GM23338 (cell line): ENCODE data around the gene GALNT6. TPM values are rescaled to one million over a fixed set of nuclear protein-coding genes. Genes with fewer than 3 reads are reported as not detected.

Source experiments
- ATAC-seq: fragments of 200-7000 bp; cut with Tn5 transposase; 3 replicates; pipeline ENCODE4 v1.9.1; 2020
- DNase-seq: peaks from one replicate; pipeline ENCODE4 v3.0.0-alpha.2; 2015; ENCODE audit warnings: low spot score
- H2AFZ ChIP-seq: fragments of 200-600 bp; sonication (generic); 2 replicates; pipeline ENCODE4 v1.8.0; 2016; ENCODE audit warnings: antibody characterized with exemption, mild to moderate bottlenecking, moderate library complexity
- H3F3A ChIP-seq: fragments of 200-600 bp; sonication (generic); replicated peaks from 2 replicates; pipeline ENCODE4 v1.8.0; 2017; ENCODE audit warnings: antibody characterized with exemption, mixed run types, low read depth
- H3K27ac ChIP-seq: fragments of 200-600 bp; sonication (generic); 2 replicates; pipeline ENCODE4 v1.6.1; 2016; ENCODE audit warnings: low read depth
- H3K27me3 ChIP-seq: fragments of 200-600 bp; sonication (generic); 2 replicates; pipeline ENCODE4 v1.8.0; 2016; ENCODE audit warnings: mild to moderate bottlenecking, mixed run types, moderate library complexity; ENCODE audit not compliant: insufficient read depth
- H3K36me3 ChIP-seq: fragments of 200-600 bp; sonication (generic); 2 replicates; pipeline ENCODE4 v1.8.0; 2016; ENCODE audit warnings: mild to moderate bottlenecking; ENCODE audit not compliant: insufficient read depth
- H3K4me1 ChIP-seq: fragments of 200-600 bp; sonication (generic); 2 replicates; pipeline ENCODE4 v1.8.0; 2016; ENCODE audit warnings: mild to moderate bottlenecking, moderate library complexity; ENCODE audit not compliant: insufficient read depth
- H3K4me2 ChIP-seq: fragments of 200-600 bp; sonication (generic); 2 replicates; pipeline ENCODE4 v1.7.1; 2017; ENCODE audit warnings: mixed run types
- H3K4me3 ChIP-seq: fragments of 200-600 bp; sonication (generic); 2 replicates; pipeline ENCODE4 v1.6.1; 2016; ENCODE audit warnings: mixed run types
- H3K79me2 ChIP-seq: fragments of 200-600 bp; sonication (generic); replicated peaks from 2 replicates; pipeline ENCODE4 v1.8.0; 2017; ENCODE audit warnings: mild to moderate bottlenecking; ENCODE audit not compliant: insufficient read depth
- H3K9me2 ChIP-seq: fragments of 200-600 bp; sonication (generic); 2 replicates; pipeline ENCODE4 v1.8.0; 2017; ENCODE audit not compliant: insufficient read depth
- H4K20me1 ChIP-seq: fragments of 200-600 bp; sonication (generic); replicated peaks from 2 replicates; pipeline ENCODE4 v1.8.0; 2017; ENCODE audit warnings: mild to moderate bottlenecking; ENCODE audit not compliant: insufficient read depth
- H3K27ac Mint-ChIP-seq: 2 replicates; pipeline ENCODE4 v1.8.0; 2020; ENCODE audit warnings: inconsistent platforms, mild to moderate bottlenecking, moderate library complexity, mixed read lengths
- H3K27me3 Mint-ChIP-seq: 3 replicates; pipeline ENCODE4 v1.8.0; 2022; ENCODE audit warnings: low read depth, mild to moderate bottlenecking, moderate library complexity, mixed read lengths, inconsistent platforms; ENCODE audit not compliant: insufficient read depth, poor library complexity
- H3K36me3 Mint-ChIP-seq: 3 replicates; pipeline ENCODE4 v1.8.0; 2021; ENCODE audit warnings: low read depth, mild to moderate bottlenecking, inconsistent platforms, moderate library complexity, mixed read lengths
- H3K4me1 Mint-ChIP-seq: 3 replicates; pipeline ENCODE4 v1.8.0; 2020; ENCODE audit warnings: mild to moderate bottlenecking, inconsistent platforms, mixed read lengths
- H3K4me3 Mint-ChIP-seq: 3 replicates; pipeline ENCODE4 v1.8.0; 2021; ENCODE audit warnings: moderate library complexity, mild to moderate bottlenecking, inconsistent platforms, mixed read lengths
- H3K9me3 Mint-ChIP-seq: 3 replicates; pipeline ENCODE4 v1.8.0; 2020; ENCODE audit warnings: moderate library complexity, mild to moderate bottlenecking, inconsistent platforms, mixed read lengths
- CREB1 ChIP-seq: fragments of 250-450 bp; sonication (Bioruptor Pico); IDR thresholded peaks from 2 replicates; pipeline ENCODE4 v1.5.0; 2020; ENCODE audit warnings: low read depth, mild to moderate bottlenecking, moderate library complexity
- EZH2 ChIP-seq: fragments of 200-600 bp; sonication (generic); IDR thresholded peaks from one replicate; pipeline ENCODE4 v1.8.0; 2017; ENCODE audit warnings: antibody characterized with exemption, mild to moderate bottlenecking, low read depth; ENCODE audit not compliant: unreplicated experiment
- EZH2phosphoT487 ChIP-seq: fragments of 200-600 bp; sonication (generic); IDR thresholded peaks from one replicate; pipeline ENCODE4 v1.8.1; 2018; ENCODE audit warnings: antibody characterized with exemption; ENCODE audit not compliant: unreplicated experiment
- JUNB ChIP-seq: IDR thresholded peaks from one replicate; pipeline ENCODE4 v1.6.1; 2016; ENCODE audit warnings: antibody characterized with exemption; ENCODE audit not compliant: unreplicated experiment
- NANOG ChIP-seq: IDR thresholded peaks from 2 replicates; pipeline ENCODE4 v1.6.1; 2016; ENCODE audit warnings: antibody characterized with exemption, borderline replicate concordance
- STAT1 ChIP-seq: IDR thresholded peaks from one replicate; pipeline ENCODE4 v1.6.1; 2016; ENCODE audit warnings: antibody characterized with exemption; ENCODE audit not compliant: unreplicated experiment
- ZNF114 ChIP-seq: fragments of 250-450 bp; sonication (Bioruptor Pico); IDR thresholded peaks from 2 replicates; pipeline ENCODE4 v1.5.0; 2020; ENCODE audit warnings: mild to moderate bottlenecking, moderate library complexity
- ZNF462 ChIP-seq: fragments of 250-450 bp; sonication (Bioruptor Pico); IDR thresholded peaks from 2 replicates; pipeline ENCODE4 v1.5.0; 2020; ENCODE audit warnings: mild to moderate bottlenecking, moderate library complexity
- polyA plus RNA-seq: library from polyadenylated mRNA; unstranded; fragments of >200 nt; fragmentation: Nextera tagmentation; extraction: Ambion mirVana; gene quantifications from 2 replicates; pipeline ENCODE4 v1.2.1, GENCODE V29; 2016
- total RNA-seq: library from RNA; depleted of rRNA; stranded (reverse); fragments of >200 nt; shearing (Covaris generic); gene quantifications from 2 replicates; pipeline ENCODE4 v1.2.3, GENCODE V29; 2014
- TF ChIP-seq, protein P1 (sequence below): IDR thresholded peaks from 2 replicates; pipeline ENCODE4 v1.6.1; 2016; ENCODE audit warnings: antibody characterized with exemption

GALNT6 gene
- total and polyA plus RNA-seq, 2 experiments from 2014 or later, result 8.1 to 18.6 TPM

DNA sequence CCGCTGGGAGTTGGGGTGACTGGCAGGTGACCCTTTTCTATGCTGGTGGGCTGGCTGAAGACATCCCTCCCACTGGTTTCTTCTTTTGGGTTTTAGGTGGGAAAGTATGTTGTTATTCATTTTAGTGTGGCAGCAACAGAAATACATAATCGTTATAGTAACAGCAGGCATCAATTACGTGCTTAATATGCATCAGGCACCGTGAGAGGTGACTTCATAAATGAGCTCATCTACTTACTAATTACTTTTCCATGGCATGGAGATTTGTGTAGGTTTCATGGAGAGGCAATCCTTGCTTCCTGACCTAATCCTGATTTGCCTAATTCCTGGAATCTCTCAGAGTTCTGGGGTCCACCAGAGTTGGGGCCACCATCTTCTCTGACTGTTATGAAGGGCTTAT lies 31.4 kb downstream of the GALNT6 start (continued):
- TF ChIP-seq ZNF462 (CRISPR knock-in tag) (no peak), JUNB (no peak)

- H3K4me2 ChIP-seq, result no peak overlapping the region
- no peaks in the 10 kb centered on the region for H3F3A ChIP-seq
- H3K27ac ChIP-seq, result no peak overlapping the region
- H4K20me1 ChIP-seq, result no peaks in the 10 kb centered on the region
- peaks cover 25% of the 10 kb centered on the region for H3K36me3 Mint-ChIP-seq
- H3K4me3 Mint-ChIP-seq, result no peak overlapping the region
- H3K9me2 ChIP-seq, result no peaks in the 10 kb centered on the region
- no peak overlapping the region for H2AFZ ChIP-seq
- no peaks in the 10 kb centered on the region for H3K4me1 Mint-ChIP-seq
- H3K79me2 ChIP-seq, result no peaks in the 10 kb centered on the region
- ATAC-seq, result no peak
- H3K36me3 ChIP-seq, result no peaks in the 10 kb centered on the region
- H3K4me3 ChIP-seq, result no peak overlapping the region
- no peaks in the 10 kb centered on the region for H3K27me3 ChIP-seq
- no peak overlapping the region for H3K27ac Mint-ChIP-seq
- no peaks in the 10 kb centered on the region for H3K9me3 Mint-ChIP-seq
- DNase-seq, result no peak
- H3K27me3 Mint-ChIP-seq, result peaks cover 4% of the 10 kb centered on the region
- H3K4me1 ChIP-seq, result no peaks in the 10 kb centered on the region
- TF ChIP-seq JUNB (no peak), EZH2phosphoT487 (no peak), ZNF114 (no peak), ZNF462 (CRISPR knock-in tag) (no peak), NANOG (no peak), EZH2 (no peak), STAT1 (no peak), CREB1 (no peak)
- TF ChIP-seq, protein P1, sequence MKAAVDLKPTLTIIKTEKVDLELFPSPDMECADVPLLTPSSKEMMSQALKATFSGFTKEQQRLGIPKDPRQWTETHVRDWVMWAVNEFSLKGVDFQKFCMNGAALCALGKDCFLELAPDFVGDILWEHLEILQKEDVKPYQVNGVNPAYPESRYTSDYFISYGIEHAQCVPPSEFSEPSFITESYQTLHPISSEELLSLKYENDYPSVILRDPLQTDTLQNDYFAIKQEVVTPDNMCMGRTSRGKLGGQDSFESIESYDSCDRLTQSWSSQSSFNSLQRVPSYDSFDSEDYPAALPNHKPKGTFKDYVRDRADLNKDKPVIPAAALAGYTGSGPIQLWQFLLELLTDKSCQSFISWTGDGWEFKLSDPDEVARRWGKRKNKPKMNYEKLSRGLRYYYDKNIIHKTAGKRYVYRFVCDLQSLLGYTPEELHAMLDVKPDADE, result no peak
Observed at GRCh38 chr12:51358496-51358895, 32.7 kb downstream of the GALNT6 start.
